GM18526 (cell line): ENCODE measurements around the gene KRT28.

Experiments used
- POLR2A ChIP-seq: IDR thresholded peaks from 3 replicates; pipeline ENCODE4 v1.6.1; 2011; ENCODE audit not compliant: insufficient read length; ENCODE audit errors: extremely low read depth

KRT28 gene

GRCh38 chr17:40772101-40772500, 27.7 kb downstream of the KRT28 start, which contains the start of gene KRT26:
KRT26 (minus strand) TSS chr17:40772201; CDS start chr17:40772113, 88 bp downstream.
- TF ChIP-seq POLR2A = no peak

DNA sequence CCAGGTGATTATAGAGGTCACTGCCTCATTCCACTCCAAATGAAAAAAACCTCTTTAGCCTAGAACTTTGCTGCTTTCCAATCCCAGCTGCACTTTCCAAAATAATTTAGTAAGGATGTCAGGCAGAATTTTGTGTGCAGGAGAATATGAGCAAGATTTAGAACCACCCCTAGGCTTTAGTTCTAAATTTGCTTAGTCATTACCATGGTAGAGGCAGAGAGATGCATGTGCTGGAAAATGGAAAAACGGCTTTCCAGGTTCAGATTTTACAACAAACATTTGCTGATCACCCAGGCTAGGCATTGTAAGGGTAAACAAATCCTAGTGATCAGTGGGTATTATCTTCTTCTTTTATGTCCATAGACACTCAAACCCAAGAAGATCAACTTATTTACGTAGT, 34.1 kb downstream of the KRT28 start:
- TF ChIP-seq POLR2A = no peak

DNA sequence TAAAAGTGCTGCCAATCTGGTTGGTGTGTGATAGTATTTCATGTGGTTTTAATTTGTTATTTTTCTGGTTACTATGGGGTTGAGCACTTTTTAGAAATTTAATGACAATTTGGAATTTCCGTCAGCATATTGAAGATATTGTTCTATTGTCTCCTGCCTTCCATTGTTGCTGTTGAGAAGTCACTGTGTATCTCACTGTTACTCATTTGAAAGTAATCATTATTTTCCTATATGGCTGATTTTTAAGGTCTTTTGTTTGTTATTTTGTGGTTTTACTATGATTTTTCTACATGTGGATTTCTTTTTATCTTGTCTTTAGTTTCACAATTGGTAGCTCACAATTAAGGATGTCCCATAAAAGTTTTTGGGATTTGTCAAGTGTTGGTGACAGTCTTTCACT, 36.0 kb downstream of the KRT28 start:
- no peak for TF ChIP-seq POLR2A

GRCh38 chr17:40760105-40761016, 39.4 kb downstream of the KRT28 start:
- TF ChIP-seq POLR2A = no peak

DNA sequence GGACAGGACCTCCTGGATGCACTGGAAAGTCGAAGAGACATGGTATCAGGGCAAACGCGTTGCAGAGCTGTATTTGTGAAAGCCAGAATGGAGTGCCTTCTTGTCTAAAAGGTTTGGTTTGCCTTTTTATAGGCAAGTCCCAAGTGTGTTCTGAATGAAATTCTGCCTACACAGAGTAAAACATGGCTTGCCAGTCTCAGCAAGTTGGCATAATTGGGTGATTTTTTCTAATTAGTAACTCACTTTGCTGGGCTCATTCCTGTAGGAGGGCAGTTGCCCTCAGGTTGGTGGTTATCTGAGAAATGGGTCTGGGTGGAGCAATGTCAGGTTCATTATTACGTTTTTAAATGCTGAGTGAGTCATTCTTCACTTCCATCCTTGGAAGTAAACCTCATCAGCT, 44.5 kb downstream of the KRT28 start, which contains the start of gene KRT25:
Gene KRT25, minus strand, starts transcription at position 101 of the 400 bp plus-strand sequence. Its CDS starts 60 bp downstream, at position 41.
- TF ChIP-seq POLR2A = no peak

DNA sequence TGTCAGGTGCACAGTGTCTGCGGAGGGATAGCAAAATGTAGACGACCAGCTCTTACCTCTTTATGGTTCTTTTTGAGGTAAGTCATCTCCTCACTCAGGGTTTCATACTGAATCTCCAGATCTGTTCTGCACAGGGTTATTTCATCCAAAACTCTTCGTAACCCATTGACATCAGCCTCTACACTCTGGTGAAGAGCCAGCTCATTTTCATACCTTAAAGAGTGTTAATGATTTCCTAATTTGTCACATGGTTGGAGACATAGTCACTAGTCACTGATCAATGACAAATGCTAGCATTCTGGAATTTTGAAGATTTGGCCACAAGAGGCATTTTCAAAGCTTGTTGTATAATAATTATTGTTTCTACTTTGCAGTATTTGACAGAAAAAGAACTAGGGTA, 46.0 kb downstream of the KRT28 start:
- TF ChIP-seq POLR2A = no peak

DNA sequence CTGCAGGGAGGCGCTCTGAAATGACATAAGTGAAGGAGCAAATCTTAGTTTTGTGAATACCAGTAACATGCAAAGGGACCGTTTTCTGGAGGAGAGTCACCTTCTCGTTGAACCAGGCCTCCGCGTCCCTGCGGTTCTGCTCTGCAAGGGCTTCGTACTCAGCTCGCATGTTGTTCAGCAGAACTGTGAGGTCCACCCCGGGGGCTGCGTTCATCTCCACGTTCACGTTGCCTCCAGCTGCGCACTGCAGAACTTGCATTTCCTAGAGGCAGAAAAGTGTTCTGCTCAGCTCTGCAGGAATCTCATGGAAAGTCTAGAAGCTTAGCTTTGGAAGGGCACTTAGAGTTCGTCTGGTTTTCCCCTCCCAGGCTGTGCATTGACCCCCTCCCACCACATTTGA, 48.7 kb downstream of the KRT28 start:
- no peak for TF ChIP-seq POLR2A

GRCh38 chr17:40750391-40750790, 49.4 kb downstream of the KRT28 start:
- no peak for TF ChIP-seq POLR2A
